Measurements from ENCODE around the gene CENPE.
"Not testable (repeated sequence)": the region's sequence is repeated elsewhere in the genome, so short reads cannot be mapped to it uniquely, and the experiment has no call there.

CENPE gene

DNA sequence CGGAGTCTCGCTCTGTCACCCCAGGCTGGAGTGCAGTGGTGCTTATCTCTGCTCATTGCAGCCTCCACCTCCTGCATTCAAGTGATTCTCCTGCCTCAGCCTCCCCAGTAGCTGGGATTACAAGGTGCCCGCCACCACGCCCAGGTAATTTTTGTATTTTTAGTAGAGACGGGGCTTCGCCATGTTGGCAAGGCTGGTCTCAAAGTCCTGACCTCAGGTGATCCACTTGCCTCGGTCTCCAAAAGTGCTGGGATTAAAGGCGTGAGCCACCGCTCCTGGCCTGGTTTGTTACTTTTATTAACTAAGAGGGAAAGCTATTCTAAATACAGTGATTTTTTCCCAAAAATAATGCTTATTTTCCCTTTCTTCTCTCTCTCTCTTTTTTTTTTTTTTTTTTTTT is 866 bp upstream of the CENPE start:
- TF ChIP-seq, protein P1, sequence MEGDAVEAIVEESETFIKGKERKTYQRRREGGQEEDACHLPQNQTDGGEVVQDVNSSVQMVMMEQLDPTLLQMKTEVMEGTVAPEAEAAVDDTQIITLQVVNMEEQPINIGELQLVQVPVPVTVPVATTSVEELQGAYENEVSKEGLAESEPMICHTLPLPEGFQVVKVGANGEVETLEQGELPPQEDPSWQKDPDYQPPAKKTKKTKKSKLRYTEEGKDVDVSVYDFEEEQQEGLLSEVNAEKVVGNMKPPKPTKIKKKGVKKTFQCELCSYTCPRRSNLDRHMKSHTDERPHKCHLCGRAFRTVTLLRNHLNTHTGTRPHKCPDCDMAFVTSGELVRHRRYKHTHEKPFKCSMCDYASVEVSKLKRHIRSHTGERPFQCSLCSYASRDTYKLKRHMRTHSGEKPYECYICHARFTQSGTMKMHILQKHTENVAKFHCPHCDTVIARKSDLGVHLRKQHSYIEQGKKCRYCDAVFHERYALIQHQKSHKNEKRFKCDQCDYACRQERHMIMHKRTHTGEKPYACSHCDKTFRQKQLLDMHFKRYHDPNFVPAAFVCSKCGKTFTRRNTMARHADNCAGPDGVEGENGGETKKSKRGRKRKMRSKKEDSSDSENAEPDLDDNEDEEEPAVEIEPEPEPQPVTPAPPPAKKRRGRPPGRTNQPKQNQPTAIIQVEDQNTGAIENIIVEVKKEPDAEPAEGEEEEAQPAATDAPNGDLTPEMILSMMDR (IDR thresholded peaks at IDR 0.05), result no peak
- no peak for TF ChIP-seq ZFX (IDR thresholded peaks at IDR 0.05; ENCODE audit: borderline replicate concordance)
- H3K27ac ChIP-seq, result peak overlapping the region; percentile 46

GRCh38 chr4:103197765-103198110 is 405 bp downstream of the CENPE start:
- TF ChIP-seq, protein P1 (IDR thresholded peaks at IDR 0.05), result no peak
- TF ChIP-seq ZFX (IDR thresholded peaks at IDR 0.05; ENCODE audit: borderline replicate concordance), result no peak
- peak overlapping the region; percentile 46 for H3K27ac ChIP-seq

- TF ChIP-seq, protein P1 (IDR thresholded peaks at IDR 0.05), result no peak
- no peak for TF ChIP-seq ZFX (IDR thresholded peaks at IDR 0.05; ENCODE audit: borderline replicate concordance)
- H3K27ac ChIP-seq, result no peak overlapping the region
These were observed 4.7 kb downstream of the CENPE start for GRCh38 chr4:103193457-103193856.

- no peak overlapping the region for H3K27ac ChIP-seq
- TF ChIP-seq ZFX (IDR thresholded peaks at IDR 0.05; ENCODE audit: borderline replicate concordance), result no peak
These were observed 27.1 kb downstream of the CENPE start for GRCh38 chr4:103171006-103171405.

GRCh38 chr4:103169750-103170149 is 28.4 kb downstream of the CENPE start:
- H3K27ac ChIP-seq, result not testable (repeated sequence)

GRCh38 chr4:103168993-103169392 is 29.1 kb downstream of the CENPE start:
- no peak for TF ChIP-seq ZFX (IDR thresholded peaks at IDR 0.05; ENCODE audit: borderline replicate concordance)
- TF ChIP-seq, protein P1 (IDR thresholded peaks at IDR 0.05), result no peak
- H3K27ac ChIP-seq, result no peak overlapping the region

DNA sequence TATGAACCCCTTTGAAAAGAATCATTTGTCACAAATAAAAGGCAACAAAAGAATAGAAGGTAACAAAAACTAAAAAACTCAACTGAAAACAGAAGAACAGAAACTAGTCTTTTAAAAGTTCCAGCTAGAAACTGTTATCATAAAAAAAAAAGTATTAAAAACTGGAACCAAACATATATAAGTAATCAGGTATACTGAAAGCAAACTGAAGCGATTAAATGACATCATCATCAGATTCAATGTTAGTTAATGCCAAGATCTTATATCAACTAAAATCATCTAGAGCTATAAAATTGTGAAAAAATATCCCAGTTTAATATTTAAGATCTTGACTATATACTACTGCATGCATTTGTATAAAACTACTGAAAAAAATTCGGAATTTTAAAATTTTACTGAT is 36.0 kb downstream of the CENPE start:
- TF ChIP-seq, protein P1 (IDR thresholded peaks at IDR 0.05), result no peak
- TF ChIP-seq ZFX (IDR thresholded peaks at IDR 0.05; ENCODE audit: borderline replicate concordance), result no peak
- no peak overlapping the region for H3K27ac ChIP-seq

DNA sequence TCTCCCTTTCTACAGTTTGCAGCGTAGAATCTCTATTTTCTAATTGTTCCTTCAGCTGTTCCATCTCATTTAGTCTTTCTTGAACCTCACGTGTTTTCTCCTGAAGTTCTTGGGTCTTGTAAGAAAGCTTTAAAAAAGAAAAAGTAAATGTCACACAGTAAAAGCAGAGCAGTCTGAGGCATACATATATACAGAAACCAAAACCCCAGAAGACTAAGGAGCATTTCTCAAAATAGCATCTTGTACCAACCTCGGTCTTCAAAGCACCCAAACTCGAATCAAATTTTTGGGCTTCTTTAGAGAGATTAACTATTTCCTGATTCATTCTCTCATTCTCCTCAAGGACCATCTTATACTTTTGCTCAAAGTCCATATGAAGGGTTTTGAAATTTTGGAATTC is 39.4 kb downstream of the CENPE start:
- H3K27ac ChIP-seq, result no peak overlapping the region
- TF ChIP-seq ZFX (IDR thresholded peaks at IDR 0.05; ENCODE audit: borderline replicate concordance), result no peak
- TF ChIP-seq, protein P1 (IDR thresholded peaks at IDR 0.05), result no peak

Measured in 22Rv1 (cell line).